B cell (primary cell): ENCODE measurements around the gene ZNF239. TPM values are rescaled to one million over a fixed set of nuclear protein-coding genes. Genes with fewer than 3 reads are reported as not detected.

Source experiments
- ATAC-seq: fragments of 200-7000 bp; cut with Tn5 transposase; one replicate; pipeline ENCODE4 v1.10.0; 2021; ENCODE audit warnings: low read depth, mild to moderate bottlenecking, moderate number of reproducible peaks, moderate library complexity
- CTCF ChIA-PET: fragments of 350-600 bp; sonication (Branson Sonifier 250); formaldehyde crosslinking; loops from one replicate; lab custom pipeline; 2021; ENCODE audit warnings: antibody characterized with exemption, inconsistent platforms; lab: Charles Lee
- POLR2A ChIA-PET: fragments of 350-600 bp; sonication (Branson Sonifier 250); formaldehyde crosslinking; loops from one replicate; lab custom pipeline; 2021; ENCODE audit warnings: antibody characterized with exemption; lab: Charles Lee
- DNase-seq: peaks from one replicate; pipeline ENCODE4 v3.0.0; 2013
- H2AFZ ChIP-seq: 2 replicates; pipeline ENCODE4 v1.6.1; 2012; ENCODE audit warnings: mild to moderate bottlenecking, low read depth, low read length; ENCODE audit not compliant: insufficient read depth, poor library complexity, severe bottlenecking
- H3K27ac ChIP-seq, 2 donors: 1 replicate in 1 of 2; 2 replicates in 1 of 2; pipeline ENCODE4 v1.5.1; 2012 to 2013; ENCODE audit warnings: low read length in 2 of 2, mild to moderate bottlenecking in 2 of 2, moderate library complexity in 1 of 2
- H3K27me3 ChIP-seq, 4 experiments: fragments of 200-600 bp in 1 of 4; sonication (generic) in 1 of 4; replicated peaks in 1 of 4; 1 replicate in 2 of 4; 2 replicates in 2 of 4; pipeline versions ENCODE4 v1.6.1 to v1.7.0; 2013 to 2016; ENCODE audit warnings: low read length in 3 of 4, mild to moderate bottlenecking in 2 of 4, mixed read lengths in 1 of 4, moderate library complexity in 1 of 4; ENCODE audit not compliant: insufficient read depth in 4 of 4, control insufficient read depth in 3 of 4; ENCODE audit errors: control extremely low read depth in 1 of 4
- H3K36me3 ChIP-seq, 2 experiments: replicated peaks in 1 of 2; 1 replicate in 1 of 2; 2 replicates in 1 of 2; pipeline versions ENCODE4 v1.6.1 to v1.7.1; 2013; ENCODE audit warnings: low read length in 1 of 2; ENCODE audit not compliant: insufficient read depth in 2 of 2, control insufficient read depth in 1 of 2; ENCODE audit errors: control extremely low read depth in 1 of 2, extremely low read depth in 1 of 2
- H3K4me1 ChIP-seq, 2 donors: fragments of 200-600 bp in 1 of 2; sonication (generic) in 1 of 2; 1 replicate in 1 of 2; 2 replicates in 1 of 2; pipeline versions ENCODE4 v1.5.1 to v1.6.1; 2013 to 2017; ENCODE audit warnings: low read length in 2 of 2; ENCODE audit not compliant: control insufficient read depth in 2 of 2, insufficient read depth in 2 of 2
- H3K4me2 ChIP-seq: replicated peaks from 2 replicates; pipeline ENCODE3; 2012; ENCODE audit warnings: mild to moderate bottlenecking, low read depth, low read length; ENCODE audit not compliant: poor library complexity, severe bottlenecking
- H3K4me3 ChIP-seq, 5 experiments: fragments of 200-600 bp in 1 of 5; sonication (generic) in 1 of 5; 1 replicate in 3 of 5; 2 replicates in 2 of 5; pipeline versions ENCODE4 v1.5.1 to v1.7.0; 2011 to 2016; ENCODE audit warnings: low read length in 4 of 5, mild to moderate bottlenecking in 4 of 5, low read depth in 2 of 5, control low read depth in 1 of 5, moderate library complexity in 1 of 5; ENCODE audit not compliant: insufficient read depth in 1 of 5; ENCODE audit errors: control extremely low read depth in 1 of 5, extremely low read depth in 1 of 5
- H3K79me2 ChIP-seq: fragments of 200-600 bp; sonication (generic); one replicate; pipeline ENCODE4 v1.6.0; 2016; ENCODE audit warnings: low read length; ENCODE audit not compliant: control insufficient read depth, insufficient read depth
- H3K9ac ChIP-seq: fragments of 200-600 bp; sonication (generic); 2 replicates; pipeline ENCODE4 v1.6.1; 2017; ENCODE audit warnings: mild to moderate bottlenecking, low read length, moderate library complexity
- H3K9me3 ChIP-seq, 3 donors: one replicate each; pipeline versions ENCODE4 v1.6.1 to v1.7.1; 2013; ENCODE audit warnings: low read length in 2 of 3; ENCODE audit not compliant: control insufficient read depth in 2 of 3, insufficient read depth in 1 of 3; ENCODE audit errors: control extremely low read depth in 1 of 3
- H4K20me1 ChIP-seq: 2 replicates; pipeline ENCODE4 v1.6.0; 2012; ENCODE audit warnings: mild to moderate bottlenecking, low read length; ENCODE audit not compliant: insufficient read depth, control insufficient read depth, poor library complexity, severe bottlenecking
- H3K27ac Mint-ChIP-seq: one replicate; pipeline ENCODE4 v1.8.0; 2021; ENCODE audit warnings: mixed read lengths
- H3K27me3 Mint-ChIP-seq: one replicate; pipeline ENCODE4 v1.8.0; 2021; ENCODE audit warnings: mixed read lengths
- H3K4me1 Mint-ChIP-seq: one replicate; pipeline ENCODE4 v1.8.0; 2021; ENCODE audit warnings: mixed read lengths
- H3K4me3 Mint-ChIP-seq: one replicate; pipeline ENCODE4 v1.8.0; 2021; ENCODE audit warnings: mixed read lengths
- H3K9me3 Mint-ChIP-seq: one replicate; pipeline ENCODE4 v1.8.0; 2022; ENCODE audit warnings: mixed read lengths; ENCODE audit not compliant: insufficient read depth
- EZH2 ChIP-seq: IDR thresholded peaks from 2 replicates; pipeline ENCODE4 v1.6.1; 2012; ENCODE audit warnings: borderline replicate concordance, low read depth, mild to moderate bottlenecking, moderate library complexity, low read length; ENCODE audit not compliant: insufficient read depth, poor library complexity, severe bottlenecking
- WGBS: methylation state at CpG from one replicate; pipeline ENCODE4 v1.1.5; 2013; ENCODE audit warnings: missing lambda C conversion rate; ENCODE audit not compliant: insufficient coverage; 5-methylcytosine and 5-hydroxymethylcytosine counted together
- intact Hi-C: fragments of 100-400 bp; cut with micrococcal nuclease; formaldehyde crosslinking; loops from one replicate; pipeline ENCODE4 v1.10.0; 2022
- polyA plus RNA-seq: library from polyadenylated mRNA; depleted of rRNA; stranded (reverse); fragments of >200 nt; gene quantifications from 2 replicates; pipeline ENCODE4 v1.2.3, GENCODE V29; 2012
- total RNA-seq, 2 donors: library from RNA; stranded (reverse); fragments of 120-200 nt in 1 of 2; gene quantifications; 1 replicate in 1 of 2; 2 replicates in 1 of 2; pipeline versions ENCODE4 v1.2.3 to v1.2.4, GENCODE V29; 2013 to 2022
- TF ChIP-seq, protein P1 (sequence below): fragments of 200-600 bp; IDR thresholded peaks from one replicate; pipeline ENCODE4 v1.8.0; 2022; ENCODE audit warnings: antibody characterized with exemption, mild to moderate bottlenecking

Gene ZNF239
- total and polyA plus RNA-seq, 2 donors (not counting 1 experiment from before 2014, with no cell fraction given) = 2.2 to 5.9 TPM

DNA sequence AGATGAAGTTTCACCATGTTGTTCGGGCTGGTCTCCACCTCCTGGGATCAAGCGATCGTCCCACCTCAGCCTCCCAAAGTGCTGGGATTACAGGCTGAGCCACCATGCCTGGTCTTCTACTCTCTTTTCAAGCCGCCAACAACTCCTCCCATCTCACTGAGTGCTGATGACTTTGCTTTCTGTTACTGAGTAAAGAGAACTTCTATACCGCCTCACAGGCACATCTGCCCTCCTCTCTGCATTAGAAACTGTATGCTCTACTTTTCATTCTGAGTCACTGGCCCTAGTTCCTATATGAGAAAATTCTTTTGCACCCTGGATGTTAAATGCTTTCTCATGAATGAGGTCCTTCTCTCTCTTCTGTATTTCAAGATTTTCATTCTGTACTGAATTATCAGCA, 2.2 kb upstream of the ZNF239 start:
- H3K4me1 ChIP-seq = peaks cover 13 to 21% of the 10 kb centered on the region in 2 donors
- H3K9me3 Mint-ChIP-seq = peaks cover 5% of the 10 kb centered on the region
- intact Hi-C loops = loop anchor here (10.0 kb wide), 2 partner anchors 442 to 792 kb away; partner anchors contain the start of genes BMS1 and CSGALNACT2
- H3K4me3 Mint-ChIP-seq = no peak overlapping the region
- H3K27ac Mint-ChIP-seq = peak overlapping the region; percentile 20
- ChIA-PET POLR2A (no interaction called here), CTCF (no interaction called here)
- H3K9ac ChIP-seq = no peak overlapping the region
- H3K27ac ChIP-seq = no peak overlapping the region
- no peaks in the 10 kb centered on the region for H4K20me1 ChIP-seq
- peaks cover 5% of the 10 kb centered on the region for H3K27me3 Mint-ChIP-seq
- H2AFZ ChIP-seq = no peak overlapping the region
- no peaks in the 10 kb centered on the region for H3K36me3 ChIP-seq
- peaks cover 36% of the 10 kb centered on the region for H3K4me1 Mint-ChIP-seq
- H3K9me3 ChIP-seq = peaks cover 0 to 15% (median 0%) of the 10 kb centered on the region in 3 donors
- TF ChIP-seq, protein P1, sequence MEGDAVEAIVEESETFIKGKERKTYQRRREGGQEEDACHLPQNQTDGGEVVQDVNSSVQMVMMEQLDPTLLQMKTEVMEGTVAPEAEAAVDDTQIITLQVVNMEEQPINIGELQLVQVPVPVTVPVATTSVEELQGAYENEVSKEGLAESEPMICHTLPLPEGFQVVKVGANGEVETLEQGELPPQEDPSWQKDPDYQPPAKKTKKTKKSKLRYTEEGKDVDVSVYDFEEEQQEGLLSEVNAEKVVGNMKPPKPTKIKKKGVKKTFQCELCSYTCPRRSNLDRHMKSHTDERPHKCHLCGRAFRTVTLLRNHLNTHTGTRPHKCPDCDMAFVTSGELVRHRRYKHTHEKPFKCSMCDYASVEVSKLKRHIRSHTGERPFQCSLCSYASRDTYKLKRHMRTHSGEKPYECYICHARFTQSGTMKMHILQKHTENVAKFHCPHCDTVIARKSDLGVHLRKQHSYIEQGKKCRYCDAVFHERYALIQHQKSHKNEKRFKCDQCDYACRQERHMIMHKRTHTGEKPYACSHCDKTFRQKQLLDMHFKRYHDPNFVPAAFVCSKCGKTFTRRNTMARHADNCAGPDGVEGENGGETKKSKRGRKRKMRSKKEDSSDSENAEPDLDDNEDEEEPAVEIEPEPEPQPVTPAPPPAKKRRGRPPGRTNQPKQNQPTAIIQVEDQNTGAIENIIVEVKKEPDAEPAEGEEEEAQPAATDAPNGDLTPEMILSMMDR = no peak
- TF ChIP-seq EZH2 = no peak
- no peaks in the 10 kb centered on the region for H3K79me2 ChIP-seq
- DNase-seq (no peak), ATAC-seq (no peak)
- no peaks in the 10 kb centered on the region for H3K27me3 ChIP-seq
- H3K4me2 ChIP-seq = no peak overlapping the region
- H3K4me3 ChIP-seq = no peak overlapping the region
- WGBS = 100% methylated on average over 2 of the region's 5 CpGs

DNA sequence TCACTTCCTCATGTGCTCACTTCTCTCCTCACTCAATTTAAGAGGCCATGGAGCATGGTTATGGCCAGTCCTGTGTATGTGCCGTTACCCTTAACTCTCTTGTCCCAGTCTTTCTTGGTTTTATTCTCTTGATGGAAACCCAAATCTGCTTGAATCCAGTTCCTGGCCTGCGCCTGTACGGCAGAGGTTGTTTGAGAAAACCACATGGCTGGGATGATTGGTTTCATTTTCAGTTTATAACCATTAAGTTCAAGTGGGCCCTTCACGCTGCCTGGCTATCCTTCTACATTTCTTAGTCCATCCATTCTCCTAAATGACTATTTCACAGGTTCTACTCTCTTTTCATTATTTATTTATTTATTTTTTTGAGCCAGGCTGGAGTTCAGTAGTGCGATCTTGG, 1.6 kb upstream of the ZNF239 start:
- Histone ChIP-seq H3K4me3 (no peak overlapping the region), H3K27ac (no peak overlapping the region), H2AFZ (peak overlapping the region; percentile 30), H3K36me3 (no peaks in the 10 kb centered on the region), H4K20me1 (no peaks in the 10 kb centered on the region), H3K4me2 (no peak overlapping the region), H3K79me2 (no peaks in the 10 kb centered on the region), H3K9ac (no peak overlapping the region), H3K9me3 (peaks cover 0 to 15% (median 0%) of the 10 kb centered on the region in 3 donors), H3K27me3 (no peaks in the 10 kb centered on the region), H3K4me1 (peaks cover 16 to 25% of the 10 kb centered on the region in 2 donors)
- CTCF ChIA-PET = interaction anchor here (1.6 kb wide), 1 partner anchor 27 kb away, joined by 5 read pairs; no protein-coding TSS in a partner anchor
- DNase-seq (no peak), ATAC-seq (no peak)
- WGBS = no CpG with 5 or more reads among the region's 5 CpGs
- Mint-ChIP-seq H3K27me3 (peaks cover 5% of the 10 kb centered on the region), H3K4me3 (peak overlapping the region; percentile 93), H3K27ac (peak overlapping the region; percentile 34), H3K9me3 (peaks cover 5% of the 10 kb centered on the region), H3K4me1 (peaks cover 39% of the 10 kb centered on the region)
- intact Hi-C loops = loop anchor here (10.0 kb wide), 2 partner anchors 441 to 791 kb away; partner anchors contain the start of genes BMS1 and CSGALNACT2
- TF ChIP-seq EZH2 = no peak
- TF ChIP-seq, protein P1 = no peak
- POLR2A ChIA-PET = no interaction called here
